ENCODE measurements around the gene C20orf204.

- TF ChIP-seq CTCF (IDR thresholded peaks at IDR 0.05), result no peak
- TF ChIP-seq POLR2A (IDR thresholded peaks at IDR 0.05), result peak in 1 of 4 donors; percentile 27
Measured at GRCh38 chr20:64049060-64049877, 13.3 kb downstream of the C20orf204 start, which contains the start of gene SOX18.

Data from esophagus squamous epithelium (tissue), 4 donors.